ENCODE measurements around the gene PCGF6.

GRCh38 chr10:103355906-103356599 is 5.1 kb upstream of the PCGF6 start:
- no peak for TF ChIP-seq CTCF (IDR thresholded peaks at IDR 0.05)
- TF ChIP-seq EZH2 (IDR thresholded peaks at IDR 0.05; ENCODE audit: borderline replicate concordance, insufficient read depth, low read depth, low read length, poor library complexity, severe bottlenecking): no peak

Data from B cell (primary cell).